Sigmoid colon (tissue), 4 donors: Measurements from ENCODE around the gene SGO2.

Source experiments
- EP300 ChIP-seq, 4 donors: sonication (generic); formaldehyde crosslinking; IDR thresholded peaks; one replicate each; pipeline ENCODE4 v1.6.1; 2017; ENCODE audit warnings: antibody characterized with exemption in 4 of 4
- POLR2A ChIP-seq, 2 donors: fragments of 450-650 bp; IDR thresholded peaks; one replicate each; pipeline ENCODE4 v1.6.1; 2016; ENCODE audit warnings: antibody characterized with exemption in 2 of 2, mild to moderate bottlenecking in 2 of 2, moderate library complexity in 2 of 2
- POLR2AphosphoS5 ChIP-seq, 4 donors: sonication (generic); formaldehyde crosslinking; IDR thresholded peaks; one replicate each; pipeline ENCODE4 v1.6.1; 2017; ENCODE audit warnings: antibody characterized with exemption in 4 of 4
- TF ChIP-seq, protein P1 (sequence below), 4 experiments: fragments of 450-650 bp in 3 of 4; fragments of 200-600 bp in 1 of 4; IDR thresholded peaks; one replicate each; pipeline ENCODE4 v1.5.1; 2016 to 2019; ENCODE audit warnings: antibody characterized with exemption in 4 of 4, mild to moderate bottlenecking in 3 of 4, moderate library complexity in 2 of 4

DNA sequence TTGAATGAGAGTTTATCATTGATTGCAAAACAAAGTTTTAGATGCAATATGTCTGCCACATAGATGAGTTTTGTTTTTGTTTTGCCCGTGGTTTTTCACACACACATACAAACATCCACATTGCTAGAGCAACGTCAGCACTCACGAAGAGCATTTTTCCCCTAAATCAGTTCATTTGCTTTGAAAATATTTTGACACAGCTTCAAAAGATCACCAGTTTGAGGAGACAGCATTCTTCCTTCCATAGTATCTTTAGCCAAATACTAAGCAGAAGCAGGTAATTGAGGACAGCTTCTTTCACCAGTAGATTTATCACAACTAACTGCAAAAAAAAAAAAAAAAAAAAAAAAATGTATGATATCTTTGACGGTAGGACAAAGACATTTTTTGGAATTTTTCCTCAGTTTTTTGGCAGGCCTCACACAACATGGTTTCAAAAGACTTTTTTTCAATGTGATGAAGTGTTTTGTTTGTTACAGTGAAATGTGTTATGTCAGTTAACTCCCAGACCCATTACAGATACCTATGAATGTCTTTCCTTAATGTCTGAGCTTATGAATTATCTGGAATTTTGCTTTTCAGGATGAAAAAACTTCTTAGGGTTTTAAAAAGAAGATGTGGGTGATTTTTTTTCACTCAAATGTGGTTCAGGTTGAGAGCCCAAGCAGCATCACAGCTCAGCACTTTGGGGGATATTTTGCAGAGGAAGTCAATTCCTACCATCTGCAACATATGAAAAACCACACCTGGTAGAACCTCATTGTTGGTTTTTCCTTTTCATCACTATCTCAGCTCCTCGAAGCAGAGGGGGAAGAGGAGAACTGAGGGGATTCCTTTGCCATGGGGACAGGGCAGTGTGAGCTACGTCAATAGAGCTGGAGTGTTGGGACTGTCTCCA lies 91.4 kb downstream of the SGO2 start:
- TF ChIP-seq, protein P1, sequence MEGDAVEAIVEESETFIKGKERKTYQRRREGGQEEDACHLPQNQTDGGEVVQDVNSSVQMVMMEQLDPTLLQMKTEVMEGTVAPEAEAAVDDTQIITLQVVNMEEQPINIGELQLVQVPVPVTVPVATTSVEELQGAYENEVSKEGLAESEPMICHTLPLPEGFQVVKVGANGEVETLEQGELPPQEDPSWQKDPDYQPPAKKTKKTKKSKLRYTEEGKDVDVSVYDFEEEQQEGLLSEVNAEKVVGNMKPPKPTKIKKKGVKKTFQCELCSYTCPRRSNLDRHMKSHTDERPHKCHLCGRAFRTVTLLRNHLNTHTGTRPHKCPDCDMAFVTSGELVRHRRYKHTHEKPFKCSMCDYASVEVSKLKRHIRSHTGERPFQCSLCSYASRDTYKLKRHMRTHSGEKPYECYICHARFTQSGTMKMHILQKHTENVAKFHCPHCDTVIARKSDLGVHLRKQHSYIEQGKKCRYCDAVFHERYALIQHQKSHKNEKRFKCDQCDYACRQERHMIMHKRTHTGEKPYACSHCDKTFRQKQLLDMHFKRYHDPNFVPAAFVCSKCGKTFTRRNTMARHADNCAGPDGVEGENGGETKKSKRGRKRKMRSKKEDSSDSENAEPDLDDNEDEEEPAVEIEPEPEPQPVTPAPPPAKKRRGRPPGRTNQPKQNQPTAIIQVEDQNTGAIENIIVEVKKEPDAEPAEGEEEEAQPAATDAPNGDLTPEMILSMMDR (IDR thresholded peaks at IDR 0.05) = no peak
- TF ChIP-seq POLR2A (IDR thresholded peaks at IDR 0.05) = no peak
- TF ChIP-seq EP300 (IDR thresholded peaks at IDR 0.05) = no peak
- TF ChIP-seq POLR2AphosphoS5 (IDR thresholded peaks at IDR 0.05) = no peak
